ENCODE results near the gene ARPP21. TPM values are rescaled to one million over a fixed set of nuclear protein-coding genes. Genes with fewer than 3 reads are reported as not detected.

ARPP21 gene
- total RNA-seq, 1 donor = not detected

DNA sequence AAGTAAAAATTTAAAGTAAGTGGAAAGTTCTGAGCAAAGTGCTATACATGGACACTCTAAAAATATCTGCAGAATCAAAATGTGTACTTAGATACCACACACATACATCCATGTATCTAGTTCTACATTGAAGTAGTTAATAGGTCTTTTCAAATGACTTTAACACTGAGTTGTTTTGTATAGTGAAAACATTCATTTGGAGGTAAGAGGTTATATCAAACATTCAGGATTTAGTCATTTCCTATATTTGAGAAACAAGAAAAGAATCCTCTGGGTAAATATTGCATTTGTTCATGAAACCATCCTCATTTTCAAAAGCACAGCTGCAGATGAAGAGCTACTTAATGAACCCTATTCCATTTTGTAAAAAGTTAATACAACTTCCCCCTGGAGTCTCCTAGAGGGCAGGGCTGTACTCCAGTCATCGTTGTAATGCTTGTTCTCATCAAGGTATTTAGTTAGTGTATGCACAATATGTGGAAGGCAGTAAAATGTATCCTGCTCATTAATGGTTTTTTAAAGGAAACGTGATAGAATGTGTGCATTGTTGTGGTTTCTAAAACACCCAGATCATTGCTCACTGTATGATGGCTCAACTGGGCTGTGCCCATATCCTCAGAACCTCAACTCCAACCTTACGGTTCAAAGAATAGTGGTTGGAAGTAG, 26.2 kb downstream of the ARPP21 start:
- H3K4me2 ChIP-seq (ENCODE audit: insufficient read depth, low read length) = no peak overlapping the region
- H3K36me3 ChIP-seq (ENCODE audit: insufficient read depth, low read length) = no peaks in the 10 kb centered on the region
- no peaks in the 10 kb centered on the region for H3K27me3 ChIP-seq (ENCODE audit: insufficient read depth, low read length)
- no peak for DNase-seq (ENCODE audit: insufficient read length, low spot score, missing footprints)
- no peak overlapping the region for H2AFZ ChIP-seq (ENCODE audit: low read length)
- TF ChIP-seq, protein P1, sequence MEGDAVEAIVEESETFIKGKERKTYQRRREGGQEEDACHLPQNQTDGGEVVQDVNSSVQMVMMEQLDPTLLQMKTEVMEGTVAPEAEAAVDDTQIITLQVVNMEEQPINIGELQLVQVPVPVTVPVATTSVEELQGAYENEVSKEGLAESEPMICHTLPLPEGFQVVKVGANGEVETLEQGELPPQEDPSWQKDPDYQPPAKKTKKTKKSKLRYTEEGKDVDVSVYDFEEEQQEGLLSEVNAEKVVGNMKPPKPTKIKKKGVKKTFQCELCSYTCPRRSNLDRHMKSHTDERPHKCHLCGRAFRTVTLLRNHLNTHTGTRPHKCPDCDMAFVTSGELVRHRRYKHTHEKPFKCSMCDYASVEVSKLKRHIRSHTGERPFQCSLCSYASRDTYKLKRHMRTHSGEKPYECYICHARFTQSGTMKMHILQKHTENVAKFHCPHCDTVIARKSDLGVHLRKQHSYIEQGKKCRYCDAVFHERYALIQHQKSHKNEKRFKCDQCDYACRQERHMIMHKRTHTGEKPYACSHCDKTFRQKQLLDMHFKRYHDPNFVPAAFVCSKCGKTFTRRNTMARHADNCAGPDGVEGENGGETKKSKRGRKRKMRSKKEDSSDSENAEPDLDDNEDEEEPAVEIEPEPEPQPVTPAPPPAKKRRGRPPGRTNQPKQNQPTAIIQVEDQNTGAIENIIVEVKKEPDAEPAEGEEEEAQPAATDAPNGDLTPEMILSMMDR (IDR thresholded peaks at IDR 0.05; ENCODE audit: extremely low read depth, low read depth, low read length) = no peak
- no peak overlapping the region for H3K4me3 ChIP-seq (ENCODE audit: insufficient read depth, low read length)
- H3K27ac ChIP-seq (ENCODE audit: low read depth, low read length) = no peak overlapping the region
- H4K20me1 ChIP-seq (ENCODE audit: insufficient read depth, low read length) = no peaks in the 10 kb centered on the region
- H3K79me2 ChIP-seq (ENCODE audit: insufficient read depth, low read length) = no peaks in the 10 kb centered on the region
- H3K4me1 ChIP-seq (ENCODE audit: insufficient read depth, low read length) = no peaks in the 10 kb centered on the region
- H3K9me3 ChIP-seq (ENCODE audit: low read depth, low read length) = no peaks in the 10 kb centered on the region

DNA sequence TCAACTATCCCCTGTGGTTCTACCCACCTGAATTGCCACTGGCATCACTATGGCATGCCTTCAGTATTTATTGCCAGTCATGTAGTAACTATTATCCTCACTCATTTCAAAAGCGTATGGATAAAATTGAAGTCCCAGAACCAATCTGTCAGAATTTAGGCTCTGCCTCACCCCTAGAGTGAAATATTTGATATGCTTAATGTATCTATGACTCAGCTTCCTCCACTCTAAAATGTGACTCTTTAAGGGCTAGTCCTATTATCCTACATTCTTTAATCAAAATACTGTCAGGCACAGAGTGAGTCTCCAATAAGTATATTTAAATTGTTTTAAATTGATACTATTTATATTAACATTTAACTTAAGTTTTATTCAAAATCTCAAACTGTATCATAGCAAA, 27.6 kb downstream of the ARPP21 start:
- TF ChIP-seq, protein P1 (IDR thresholded peaks at IDR 0.05; ENCODE audit: extremely low read depth, low read depth, low read length) = no peak
- Histone ChIP-seq H3K4me1 (ENCODE audit: insufficient read depth, low read length) (no peaks in the 10 kb centered on the region), H3K9me3 (ENCODE audit: low read depth, low read length) (no peaks in the 10 kb centered on the region), H2AFZ (ENCODE audit: low read length) (no peak overlapping the region), H3K27me3 (ENCODE audit: insufficient read depth, low read length) (no peaks in the 10 kb centered on the region), H3K4me2 (ENCODE audit: insufficient read depth, low read length) (no peak overlapping the region), H4K20me1 (ENCODE audit: insufficient read depth, low read length) (no peaks in the 10 kb centered on the region), H3K27ac (ENCODE audit: low read depth, low read length) (no peak overlapping the region), H3K36me3 (ENCODE audit: insufficient read depth, low read length) (no peaks in the 10 kb centered on the region), H3K4me3 (ENCODE audit: insufficient read depth, low read length) (no peak overlapping the region), H3K79me2 (ENCODE audit: insufficient read depth, low read length) (no peaks in the 10 kb centered on the region)
- no peak for DNase-seq (ENCODE audit: insufficient read length, low spot score, missing footprints)

DNA sequence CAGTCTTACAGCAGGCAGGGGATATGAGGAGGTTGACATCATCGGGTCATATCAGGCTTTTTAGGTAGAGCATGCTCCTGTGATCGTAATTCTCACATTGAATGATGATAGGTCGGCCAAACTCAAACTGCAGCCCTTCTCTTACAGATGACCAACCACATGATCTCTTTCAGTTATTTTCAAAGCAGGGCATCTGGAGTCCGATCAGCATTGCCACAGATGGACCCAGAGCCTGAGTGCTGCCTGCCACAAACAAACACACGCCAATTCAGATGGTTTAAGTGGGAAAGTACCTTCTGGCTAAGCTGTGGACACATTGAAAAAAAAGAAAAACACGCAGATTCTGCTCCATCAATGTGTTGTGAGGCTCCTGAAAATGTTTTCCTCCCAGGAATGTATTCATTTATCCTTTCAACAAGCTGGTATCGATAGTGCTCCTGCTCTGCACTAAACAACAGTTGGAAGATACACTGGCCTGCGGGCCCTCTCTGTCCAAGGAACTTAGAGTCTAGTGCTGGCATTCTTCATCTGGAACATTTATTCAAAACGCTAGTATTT, 31.2 kb downstream of the ARPP21 start:
- no peak overlapping the region for H3K27ac ChIP-seq (ENCODE audit: low read depth, low read length)
- no peak overlapping the region for H2AFZ ChIP-seq (ENCODE audit: low read length)
- H3K79me2 ChIP-seq (ENCODE audit: insufficient read depth, low read length) = no peaks in the 10 kb centered on the region
- H3K4me1 ChIP-seq (ENCODE audit: insufficient read depth, low read length) = no peaks in the 10 kb centered on the region
- no peaks in the 10 kb centered on the region for H3K36me3 ChIP-seq (ENCODE audit: insufficient read depth, low read length)
- TF ChIP-seq, protein P1 (IDR thresholded peaks at IDR 0.05; ENCODE audit: extremely low read depth, low read depth, low read length) = no peak
- no peaks in the 10 kb centered on the region for H3K9me3 ChIP-seq (ENCODE audit: low read depth, low read length)
- H3K4me3 ChIP-seq (ENCODE audit: insufficient read depth, low read length) = no peak overlapping the region
- no peaks in the 10 kb centered on the region for H3K27me3 ChIP-seq (ENCODE audit: insufficient read depth, low read length)
- H3K4me2 ChIP-seq (ENCODE audit: insufficient read depth, low read length) = no peak overlapping the region
- no peaks in the 10 kb centered on the region for H4K20me1 ChIP-seq (ENCODE audit: insufficient read depth, low read length)
- no peak for DNase-seq (ENCODE audit: insufficient read length, low spot score, missing footprints)

DNA sequence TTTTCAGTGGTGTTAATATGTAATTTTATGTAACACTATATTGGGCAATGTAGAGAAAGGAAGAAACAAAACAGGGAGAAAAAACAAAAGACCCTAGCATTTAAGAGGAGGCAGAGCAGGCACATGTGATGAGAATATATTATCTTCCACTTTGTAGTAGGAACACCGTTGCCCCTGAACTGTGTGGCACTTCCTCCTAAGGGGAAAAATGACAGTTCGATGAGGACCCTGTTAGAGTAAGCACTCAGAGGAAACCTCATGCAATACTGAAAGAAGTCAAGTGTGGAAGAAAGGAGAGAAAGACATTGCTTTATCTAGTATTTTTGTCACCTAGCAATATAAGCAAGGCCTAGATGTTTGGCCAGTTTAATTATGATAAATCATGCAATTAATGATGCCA, 32.2 kb downstream of the ARPP21 start:
- H3K4me3 ChIP-seq (ENCODE audit: insufficient read depth, low read length) = no peak overlapping the region
- no peak for DNase-seq (ENCODE audit: insufficient read length, low spot score, missing footprints)
- no peaks in the 10 kb centered on the region for H3K36me3 ChIP-seq (ENCODE audit: insufficient read depth, low read length)
- TF ChIP-seq, protein P1 (IDR thresholded peaks at IDR 0.05; ENCODE audit: extremely low read depth, low read depth, low read length) = no peak
- no peaks in the 10 kb centered on the region for H3K9me3 ChIP-seq (ENCODE audit: low read depth, low read length)
- no peaks in the 10 kb centered on the region for H3K27me3 ChIP-seq (ENCODE audit: insufficient read depth, low read length)
- H3K27ac ChIP-seq (ENCODE audit: low read depth, low read length) = no peak overlapping the region
- H3K4me2 ChIP-seq (ENCODE audit: insufficient read depth, low read length) = no peak overlapping the region
- no peaks in the 10 kb centered on the region for H4K20me1 ChIP-seq (ENCODE audit: insufficient read depth, low read length)
- no peak overlapping the region for H2AFZ ChIP-seq (ENCODE audit: low read length)
- no peaks in the 10 kb centered on the region for H3K4me1 ChIP-seq (ENCODE audit: insufficient read depth, low read length)
- no peaks in the 10 kb centered on the region for H3K79me2 ChIP-seq (ENCODE audit: insufficient read depth, low read length)
